ENCODE data around the gene BDP1.
A peak's percentile ranks its signal among the peaks of the same experiment; 100 is the strongest.
"Not testable (repeated sequence)": the region's sequence is repeated elsewhere in the genome, so short reads cannot be mapped to it uniquely, and the experiment has no call there.

The BDP1 gene

GRCh38 chr5:71446540-71447216 is 8.8 kb upstream of the BDP1 start:
- not testable (repeated sequence) for H3K9me3 ChIP-seq (ENCODE audit: low read depth, low read length); H3K36me3 ChIP-seq (ENCODE audit: insufficient read depth, low read length); DNase-seq (ENCODE audit: low read depth, low spot score)
- Histone ChIP-seq H3K9ac (ENCODE audit: insufficient read length) (peak overlapping the region; percentile 77), H3K4me3 (peak overlapping the region; percentile 91), H3K27ac (peak overlapping the region; percentile 90)

DNA sequence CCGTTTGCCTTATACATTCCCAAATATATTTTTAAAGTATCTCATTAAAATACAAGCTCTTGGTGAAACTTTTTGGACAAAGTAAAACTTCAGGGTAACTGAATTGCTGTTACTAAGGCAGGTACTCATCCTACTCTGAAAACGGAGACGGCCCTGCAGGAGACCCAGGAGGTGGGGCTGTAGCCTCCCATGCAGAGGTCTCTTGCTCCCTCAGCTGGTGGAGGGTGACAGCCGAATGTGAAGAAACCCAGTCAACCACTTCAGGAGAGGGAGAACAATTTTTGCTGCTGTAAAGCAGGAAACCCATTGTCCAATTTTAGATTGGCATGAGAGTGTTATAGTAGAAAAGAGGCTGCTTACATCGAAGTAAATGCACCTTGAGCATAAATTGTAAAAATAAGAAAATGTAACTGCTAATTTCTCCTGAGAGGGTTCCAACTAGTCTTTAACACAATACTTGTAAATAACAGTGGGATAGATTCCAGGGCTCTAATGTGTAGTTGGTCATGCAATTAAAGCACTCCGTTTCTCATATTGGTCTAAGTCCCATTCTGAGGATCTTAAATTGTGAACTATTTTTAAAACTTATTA is 8.1 kb upstream of the BDP1 start:
- peak overlapping the region; percentile 91 for H3K4me3 ChIP-seq
- DNase-seq (ENCODE audit: low read depth, low spot score) = not testable (repeated sequence)

GRCh38 chr5:71452876-71453275 is 2.6 kb upstream of the BDP1 start:
- peak overlapping the region; percentile 64 for H3K27ac ChIP-seq
- no peak overlapping the region for H3K9ac ChIP-seq (ENCODE audit: insufficient read length)
- H3K4me3 ChIP-seq = no peak overlapping the region
- H3K9me3 ChIP-seq (ENCODE audit: low read depth, low read length) = no peaks in the 10 kb centered on the region
- no peak for TF ChIP-seq EZH2 (IDR thresholded peaks at IDR 0.05)
- TF ChIP-seq FOXP2 (optimal IDR thresholded peaks at IDR 0.05; ENCODE audit: control extremely low read depth, extremely low read length, insufficient read depth) = no peak
- TF ChIP-seq POLR2AphosphoS5 (IDR thresholded peaks at IDR 0.05; ENCODE audit: borderline replicate concordance, low read depth, low read length) = no peak
- peaks cover 2% of the 10 kb centered on the region; the same call in 1 of the 2 replicates for H3K36me3 ChIP-seq (ENCODE audit: insufficient read depth, low read length)
- DNase-seq (ENCODE audit: low read depth, low spot score) = no peak

More for the DNA sequence above, 8.1 kb upstream of the BDP1 start:
- H3K9me3 ChIP-seq (ENCODE audit: low read depth, low read length); H3K36me3 ChIP-seq (ENCODE audit: insufficient read depth, low read length): not testable (repeated sequence)
- Histone ChIP-seq H3K9ac (ENCODE audit: insufficient read length) (peak overlapping the region; percentile 14), H3K27ac (peak overlapping the region; percentile 94)

GRCh38 chr5:71454913-71455312 is 538 bp upstream of the BDP1 start:
- Histone ChIP-seq H3K36me3 (ENCODE audit: insufficient read depth, low read length) (peaks cover 20% of the 10 kb centered on the region), H3K9me3 (ENCODE audit: low read depth, low read length) (no peaks in the 10 kb centered on the region), H3K27ac (peak overlapping the region; percentile 23; the same call in 1 of the 2 replicates), H3K4me3 (peak overlapping the region; percentile 96), H3K9ac (ENCODE audit: insufficient read length) (no peak overlapping the region)
- TF ChIP-seq EZH2 (IDR thresholded peaks at IDR 0.05) (no peak), FOXP2 (optimal IDR thresholded peaks at IDR 0.05; ENCODE audit: control extremely low read depth, extremely low read length, insufficient read depth) (no peak), POLR2AphosphoS5 (IDR thresholded peaks at IDR 0.05; ENCODE audit: borderline replicate concordance, low read depth, low read length) (no peak)
- no peak for DNase-seq (ENCODE audit: low read depth, low spot score)

DNA sequence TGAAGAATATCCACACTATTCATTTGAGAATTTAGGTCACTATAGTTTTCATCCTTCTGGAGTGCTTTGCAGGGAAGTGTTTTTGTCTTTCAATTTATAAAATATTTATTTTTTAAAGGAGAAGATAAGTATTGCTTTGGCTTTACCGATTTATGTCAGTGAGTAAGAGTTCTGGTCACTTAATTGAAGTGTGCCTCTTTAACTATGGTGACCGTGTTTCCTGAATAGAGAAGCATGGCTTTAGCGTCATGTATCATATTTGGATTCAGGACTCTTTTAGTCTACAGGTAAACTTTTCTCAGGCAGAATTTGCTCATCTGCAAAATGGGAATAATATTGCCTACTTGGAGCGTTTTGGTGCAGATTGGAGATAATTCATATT is 902 bp downstream of the BDP1 start:
- H3K36me3 ChIP-seq (ENCODE audit: insufficient read depth, low read length) = peaks cover 34% of the 10 kb centered on the region
- peak overlapping the region; percentile 96 for H3K4me3 ChIP-seq
- peak overlapping the region; percentile 75; the same call in 1 of the 2 replicates for H3K27ac ChIP-seq
- no peak for TF ChIP-seq FOXP2 (optimal IDR thresholded peaks at IDR 0.05; ENCODE audit: control extremely low read depth, extremely low read length, insufficient read depth)
- no peak for TF ChIP-seq EZH2 (IDR thresholded peaks at IDR 0.05)
- TF ChIP-seq POLR2AphosphoS5 (IDR thresholded peaks at IDR 0.05; ENCODE audit: borderline replicate concordance, low read depth, low read length) = no peak
- H3K9ac ChIP-seq (ENCODE audit: insufficient read length) = peak overlapping the region; percentile 86
- no peak for DNase-seq (ENCODE audit: low read depth, low spot score)
- no peaks in the 10 kb centered on the region for H3K9me3 ChIP-seq (ENCODE audit: low read depth, low read length)

GRCh38 chr5:71457106-71457505 is 1.7 kb downstream of the BDP1 start:
- Histone ChIP-seq H3K9me3 (ENCODE audit: low read depth, low read length) (no peaks in the 10 kb centered on the region), H3K4me3 (peak overlapping the region; percentile 96), H3K27ac (peak overlapping the region; percentile 32; the same call in 1 of the 2 replicates), H3K36me3 (ENCODE audit: insufficient read depth, low read length) (peaks cover 42% of the 10 kb centered on the region), H3K9ac (ENCODE audit: insufficient read length) (peak overlapping the region; percentile 86)
- no peak for DNase-seq (ENCODE audit: low read depth, low spot score)
- TF ChIP-seq EZH2 (IDR thresholded peaks at IDR 0.05) (no peak), FOXP2 (optimal IDR thresholded peaks at IDR 0.05; ENCODE audit: control extremely low read depth, extremely low read length, insufficient read depth) (no peak), POLR2AphosphoS5 (IDR thresholded peaks at IDR 0.05; ENCODE audit: borderline replicate concordance, low read depth, low read length) (no peak)

DNA sequence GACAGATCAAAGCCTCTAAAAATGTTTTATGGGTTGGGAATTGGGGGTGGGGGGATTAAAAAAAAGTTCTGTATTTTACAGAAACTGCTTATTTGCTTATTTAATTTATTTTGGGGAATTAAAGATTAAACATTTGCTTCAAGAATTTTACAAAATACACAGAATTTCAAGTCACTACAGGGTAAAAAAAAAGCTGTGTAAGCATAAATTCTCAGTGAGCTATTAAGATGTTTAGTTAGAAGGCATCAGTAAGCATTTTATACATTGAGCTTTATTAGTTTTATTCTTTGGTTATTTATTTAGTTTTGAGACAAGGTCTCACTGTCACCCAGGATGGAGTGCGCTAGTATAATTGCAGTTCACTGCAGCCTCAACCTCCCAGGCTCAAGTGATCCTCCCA is 5.2 kb downstream of the BDP1 start:
- Histone ChIP-seq H3K9me3 (ENCODE audit: low read depth, low read length) (no peaks in the 10 kb centered on the region), H3K36me3 (ENCODE audit: insufficient read depth, low read length) (peaks cover 77% of the 10 kb centered on the region), H3K4me3 (no peak overlapping the region), H3K9ac (ENCODE audit: insufficient read length) (no peak overlapping the region), H3K27ac (peak overlapping the region; percentile 39; the same call in 1 of the 2 replicates)
- TF ChIP-seq EZH2 (IDR thresholded peaks at IDR 0.05) (no peak), POLR2AphosphoS5 (IDR thresholded peaks at IDR 0.05; ENCODE audit: borderline replicate concordance, low read depth, low read length) (no peak), FOXP2 (optimal IDR thresholded peaks at IDR 0.05; ENCODE audit: control extremely low read depth, extremely low read length, insufficient read depth) (no peak)
- DNase-seq (ENCODE audit: low read depth, low spot score) = no peak

DNA sequence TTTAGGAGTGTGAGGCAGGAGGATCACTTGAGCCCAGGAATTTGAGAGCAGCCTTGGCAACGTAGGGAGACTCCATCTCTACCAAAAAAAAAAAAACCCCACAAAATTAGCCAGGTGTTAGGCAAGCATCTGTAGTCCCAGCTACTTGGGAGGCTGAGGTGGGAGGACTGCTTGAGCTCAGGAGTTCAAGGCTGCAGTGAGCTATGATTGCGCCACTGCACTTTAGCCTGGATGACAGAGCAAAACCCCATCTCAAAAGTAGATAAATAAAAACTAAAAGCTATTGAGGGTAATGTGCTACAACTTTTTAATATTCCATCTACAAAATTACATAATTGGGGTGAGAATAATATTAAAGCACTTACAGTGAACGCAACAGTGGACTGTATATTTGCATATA is 5.9 kb downstream of the BDP1 start:
- peaks cover 83% of the 10 kb centered on the region for H3K36me3 ChIP-seq (ENCODE audit: insufficient read depth, low read length)
- H3K9me3 ChIP-seq (ENCODE audit: low read depth, low read length) = no peaks in the 10 kb centered on the region
- H3K27ac ChIP-seq = no peak overlapping the region
- no peak overlapping the region for H3K9ac ChIP-seq (ENCODE audit: insufficient read length)
- H3K4me3 ChIP-seq = no peak overlapping the region
- no peak for DNase-seq (ENCODE audit: low read depth, low spot score)
- TF ChIP-seq POLR2AphosphoS5 (IDR thresholded peaks at IDR 0.05; ENCODE audit: borderline replicate concordance, low read depth, low read length) (no peak), FOXP2 (optimal IDR thresholded peaks at IDR 0.05; ENCODE audit: control extremely low read depth, extremely low read length, insufficient read depth) (no peak), EZH2 (IDR thresholded peaks at IDR 0.05) (no peak)

- no peak overlapping the region; the same call in 1 of the 2 replicates for H3K27ac ChIP-seq
- no peak overlapping the region for H3K9ac ChIP-seq (ENCODE audit: insufficient read length)
- peaks cover 87% of the 10 kb centered on the region for H3K36me3 ChIP-seq (ENCODE audit: insufficient read depth, low read length)
- H3K4me3 ChIP-seq = no peak overlapping the region
- no peak for TF ChIP-seq POLR2AphosphoS5 (IDR thresholded peaks at IDR 0.05; ENCODE audit: borderline replicate concordance, low read depth, low read length)
- no peak for TF ChIP-seq FOXP2 (optimal IDR thresholded peaks at IDR 0.05; ENCODE audit: control extremely low read depth, extremely low read length, insufficient read depth)
- no peak for TF ChIP-seq EZH2 (IDR thresholded peaks at IDR 0.05)
- no peaks in the 10 kb centered on the region for H3K9me3 ChIP-seq (ENCODE audit: low read depth, low read length)
- DNase-seq (ENCODE audit: low read depth, low spot score) = no peak
Measured at GRCh38 chr5:71471193-71471592, 15.7 kb downstream of the BDP1 start.
